Gastroesophageal sphincter (tissue), 4 donors: ENCODE data around the gene COL20A1. TPM values are rescaled to one million over a fixed set of nuclear protein-coding genes. Genes with fewer than 3 reads are reported as not detected.
"Not testable (repeated sequence)": the region's sequence is repeated elsewhere in the genome, so short reads cannot be mapped to it uniquely, and the experiment has no call there.

Experiments
- ATAC-seq: fragments of 150-250 bp; one replicate; pipeline ENCODE4 v1.9.1; 2016; ENCODE audit warnings: mild to moderate bottlenecking, moderate library complexity
- H3K27ac ChIP-seq, 4 donors: fragments of 200-600 bp; sonication (generic) in 3 of 4; 1 replicate in 3 of 4; 2 replicates in 1 of 4; pipeline ENCODE4 v1.5.1; 2016 to 2019
- H3K27me3 ChIP-seq: fragments of 200-600 bp; sonication (generic); one replicate; pipeline ENCODE4 v1.5.1; 2019
- H3K36me3 ChIP-seq, 2 donors: fragments of 200-600 bp; sonication (generic); one replicate each; pipeline ENCODE4 v1.5.1; 2019; ENCODE audit warnings: control low read depth in 1 of 2
- H3K4me1 ChIP-seq, 3 donors: fragments of 200-600 bp; sonication (generic); 1 replicate in 2 of 3; 2 replicates in 1 of 3; pipeline ENCODE4 v1.5.1; 2016 to 2019; ENCODE audit warnings: control low read depth in 2 of 3
- H3K4me3 ChIP-seq, 2 donors: fragments of 200-600 bp; sonication (generic); one replicate each; pipeline ENCODE4 v1.5.1; 2019; ENCODE audit warnings: mild to moderate bottlenecking in 1 of 2, moderate library complexity in 1 of 2
- H3K9me3 ChIP-seq, 3 donors: fragments of 200-600 bp; sonication (generic); one replicate each; pipeline ENCODE4 v1.5.1; 2017 to 2019; ENCODE audit warnings: control low read depth in 2 of 3
- CTCF ChIP-seq, 4 experiments: fragments of 200-600 bp in 2 of 4; fragments of 450-650 bp in 2 of 4; sonication (generic) in 1 of 4; IDR thresholded peaks; one replicate each; pipeline ENCODE4 v1.5.1; 2017 to 2019; ENCODE audit warnings: antibody characterized with exemption in 4 of 4, mild to moderate bottlenecking in 2 of 4, moderate library complexity in 2 of 4
- EP300 ChIP-seq: sonication (generic); formaldehyde crosslinking; IDR thresholded peaks from one replicate; pipeline ENCODE4 v1.6.1; 2017; ENCODE audit warnings: antibody characterized with exemption, mild to moderate bottlenecking
- POLR2A ChIP-seq, 2 donors: fragments of 450-650 bp; IDR thresholded peaks; one replicate each; pipeline ENCODE4 v1.6.1; 2017; ENCODE audit warnings: antibody characterized with exemption in 2 of 2, mild to moderate bottlenecking in 2 of 2, moderate library complexity in 1 of 2
- POLR2AphosphoS5 ChIP-seq: sonication (generic); formaldehyde crosslinking; IDR thresholded peaks from one replicate; pipeline ENCODE4 v1.6.1; 2017; ENCODE audit warnings: antibody characterized with exemption
- WGBS, 2 donors: methylation state at CpG; one replicate each; pipeline ENCODE4 v1.1.5; 2018; ENCODE audit warnings: low coverage in 1 of 2; 5-methylcytosine and 5-hydroxymethylcytosine counted together
- total RNA-seq, 4 donors: library from RNA; depleted of rRNA; stranded (reverse); fragments of >200 nt; gene quantifications; one replicate each; pipeline ENCODE4 v1.1.0, GENCODE V29; 2016

Gene COL20A1
- total RNA-seq, 4 donors from 2014 or later, result not detected

GRCh38 chr20:63377951-63378381 lies 85.0 kb downstream of the COL20A1 start:
- Histone ChIP-seq H3K27me3 (peaks cover 100% of the 10 kb centered on the region), H3K4me1 (peaks cover 0 to 5% (median 0%) of the 10 kb centered on the region in 3 donors), H3K4me3 (no peak overlapping the region), H3K36me3 (no peaks in the 10 kb centered on the region), H3K9me3 (no peaks in the 10 kb centered on the region), H3K27ac (no peak overlapping the region)
- no peak for TF ChIP-seq EP300
- no peak for TF ChIP-seq POLR2A (IDR thresholded peaks at IDR 0.05)
- no peak for TF ChIP-seq CTCF (IDR thresholded peaks at IDR 0.05)
- TF ChIP-seq POLR2AphosphoS5, result no peak
- no peak for ATAC-seq
- 56% methylated on average over 3 of the region's 15 CpGs; no CpG with 5 or more reads in 1 of the 2 donors for WGBS, 2 donors

GRCh38 chr20:63378626-63379025 lies 85.6 kb downstream of the COL20A1 start:
- no peak for ATAC-seq
- H3K36me3 ChIP-seq, result no peaks in the 10 kb centered on the region
- no peak overlapping the region for H3K4me3 ChIP-seq
- TF ChIP-seq EP300 (no peak), CTCF (IDR thresholded peaks at IDR 0.05) (no peak), POLR2A (IDR thresholded peaks at IDR 0.05) (no peak), POLR2AphosphoS5 (no peak)
- peaks cover 0 to 5% (median 0%) of the 10 kb centered on the region in 3 donors for H3K4me1 ChIP-seq
- 20 to 76% methylated on average over 2 to 5 of the region's 12 CpGs for WGBS, 2 donors
- H3K9me3 ChIP-seq, result no peaks in the 10 kb centered on the region
- no peak overlapping the region for H3K27ac ChIP-seq
- H3K27me3 ChIP-seq, result peaks cover 100% of the 10 kb centered on the region

GRCh38 chr20:63379296-63379695 lies 86.3 kb downstream of the COL20A1 start:
- 100% methylated on average over 1 of the region's 11 CpGs; no CpG with 5 or more reads in 1 of the 2 donors for WGBS, 2 donors
- no peak for ATAC-seq

GRCh38 chr20:63379872-63380271 lies 86.9 kb downstream of the COL20A1 start:
- H3K27ac ChIP-seq, H3K36me3 ChIP-seq, H3K4me1 ChIP-seq, ATAC-seq, H3K9me3 ChIP-seq, H3K4me3 ChIP-seq: not testable (repeated sequence)
- WGBS, 2 donors, result 64 to 80% methylated on average over 4 of the region's 9 CpGs
- peaks cover 100% of the 10 kb centered on the region for H3K27me3 ChIP-seq

More at GRCh38 chr20:63379296-63379695, 86.3 kb downstream of the COL20A1 start:
- Histone ChIP-seq H3K36me3 (no peaks in the 10 kb centered on the region), H3K4me1 (peaks cover 0 to 5% (median 0%) of the 10 kb centered on the region in 3 donors), H3K27ac (no peak overlapping the region), H3K4me3 (no peak overlapping the region), H3K9me3 (no peaks in the 10 kb centered on the region), H3K27me3 (peaks cover 100% of the 10 kb centered on the region)
- TF ChIP-seq POLR2A (IDR thresholded peaks at IDR 0.05) (no peak), CTCF (IDR thresholded peaks at IDR 0.05) (no peak), EP300 (no peak), POLR2AphosphoS5 (no peak)

GRCh38 chr20:63380346-63380870 lies 87.4 kb downstream of the COL20A1 start:
- Histone ChIP-seq H3K9me3 (peaks cover 0 to 10% (median 0%) of the 10 kb centered on the region in 3 donors), H3K27me3 (peaks cover 98% of the 10 kb centered on the region), H3K36me3 (no peaks in the 10 kb centered on the region), H3K4me3 (no peak overlapping the region), H3K27ac (no peak overlapping the region), H3K4me1 (peaks cover 0 to 5% (median 0%) of the 10 kb centered on the region in 3 donors)
- WGBS, 2 donors, result 89% methylated on average over 12 of the region's 21 CpGs; no CpG with 5 or more reads in 1 of the 2 donors
- TF ChIP-seq CTCF (IDR thresholded peaks at IDR 0.05) (no peak), POLR2AphosphoS5 (no peak), EP300 (no peak), POLR2A (IDR thresholded peaks at IDR 0.05) (no peak)
- no peak for ATAC-seq
